Transverse colon (tissue), 4 donors: Measurements from ENCODE around the gene PTGR3.

Experiments
- CTCF ChIP-seq, 5 experiments: fragments of 200-600 bp in 3 of 5; fragments of 450-650 bp in 2 of 5; sonication (generic) in 3 of 5; IDR thresholded peaks; 1 replicate in 2 of 5; 2 replicates in 3 of 5; pipeline ENCODE4 v1.5.1; 2016 to 2017; ENCODE audit warnings: antibody characterized with exemption in 5 of 5, inconsistent platforms in 3 of 5, mild to moderate bottlenecking in 2 of 5, moderate library complexity in 1 of 5
- EP300 ChIP-seq: sonication (generic); formaldehyde crosslinking; IDR thresholded peaks from one replicate; pipeline ENCODE4 v1.6.1; 2017; ENCODE audit warnings: antibody characterized with exemption, low read depth
- POLR2A ChIP-seq: fragments of 450-650 bp; IDR thresholded peaks from one replicate; pipeline ENCODE4 v1.6.1; 2016; ENCODE audit warnings: antibody characterized with exemption, mild to moderate bottlenecking, moderate library complexity
- POLR2AphosphoS5 ChIP-seq, 3 donors: sonication (generic); formaldehyde crosslinking; IDR thresholded peaks; one replicate each; pipeline ENCODE4 v1.6.1; 2016; ENCODE audit warnings: antibody characterized with exemption in 3 of 3

- TF ChIP-seq CTCF (IDR thresholded peaks at IDR 0.05) (no peak), POLR2AphosphoS5 (IDR thresholded peaks at IDR 0.05) (no peak), POLR2A (no peak), EP300 (no peak)
These were observed 44.8 kb upstream of the PTGR3 start for GRCh38 chr18:75253784-75254183.
